Measurements from ENCODE around the gene KSR2.

Gene KSR2

DNA sequence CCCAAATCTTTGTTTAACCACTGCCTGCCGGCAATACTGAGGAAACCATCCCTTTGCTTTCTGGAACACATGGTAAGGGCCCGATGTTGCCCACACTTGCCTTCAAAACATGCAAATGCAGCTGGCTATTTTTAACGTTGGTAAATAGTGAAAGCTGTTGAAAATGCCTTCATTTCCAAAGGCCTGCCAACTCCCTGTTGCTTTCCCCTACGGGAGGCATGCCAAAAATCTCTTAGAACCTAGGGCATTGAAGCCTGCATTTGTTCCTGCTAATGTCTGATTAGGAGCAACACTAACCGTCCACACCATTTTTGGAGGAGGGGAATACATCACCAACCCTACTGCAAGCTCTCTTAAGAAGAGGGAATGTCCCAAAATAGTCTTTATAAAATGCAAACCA lies 454.8 kb downstream of the KSR2 start:
- TF ChIP-seq, protein P1, sequence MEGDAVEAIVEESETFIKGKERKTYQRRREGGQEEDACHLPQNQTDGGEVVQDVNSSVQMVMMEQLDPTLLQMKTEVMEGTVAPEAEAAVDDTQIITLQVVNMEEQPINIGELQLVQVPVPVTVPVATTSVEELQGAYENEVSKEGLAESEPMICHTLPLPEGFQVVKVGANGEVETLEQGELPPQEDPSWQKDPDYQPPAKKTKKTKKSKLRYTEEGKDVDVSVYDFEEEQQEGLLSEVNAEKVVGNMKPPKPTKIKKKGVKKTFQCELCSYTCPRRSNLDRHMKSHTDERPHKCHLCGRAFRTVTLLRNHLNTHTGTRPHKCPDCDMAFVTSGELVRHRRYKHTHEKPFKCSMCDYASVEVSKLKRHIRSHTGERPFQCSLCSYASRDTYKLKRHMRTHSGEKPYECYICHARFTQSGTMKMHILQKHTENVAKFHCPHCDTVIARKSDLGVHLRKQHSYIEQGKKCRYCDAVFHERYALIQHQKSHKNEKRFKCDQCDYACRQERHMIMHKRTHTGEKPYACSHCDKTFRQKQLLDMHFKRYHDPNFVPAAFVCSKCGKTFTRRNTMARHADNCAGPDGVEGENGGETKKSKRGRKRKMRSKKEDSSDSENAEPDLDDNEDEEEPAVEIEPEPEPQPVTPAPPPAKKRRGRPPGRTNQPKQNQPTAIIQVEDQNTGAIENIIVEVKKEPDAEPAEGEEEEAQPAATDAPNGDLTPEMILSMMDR (IDR thresholded peaks at IDR 0.05; ENCODE audit: insufficient read depth, low read depth, low read length, missing control alignments), result no peak
- DNase-seq (ENCODE audit: low read depth), result no peak
- H3K4me3 ChIP-seq (ENCODE audit: low read depth, low read length), result no peak overlapping the region

DNA sequence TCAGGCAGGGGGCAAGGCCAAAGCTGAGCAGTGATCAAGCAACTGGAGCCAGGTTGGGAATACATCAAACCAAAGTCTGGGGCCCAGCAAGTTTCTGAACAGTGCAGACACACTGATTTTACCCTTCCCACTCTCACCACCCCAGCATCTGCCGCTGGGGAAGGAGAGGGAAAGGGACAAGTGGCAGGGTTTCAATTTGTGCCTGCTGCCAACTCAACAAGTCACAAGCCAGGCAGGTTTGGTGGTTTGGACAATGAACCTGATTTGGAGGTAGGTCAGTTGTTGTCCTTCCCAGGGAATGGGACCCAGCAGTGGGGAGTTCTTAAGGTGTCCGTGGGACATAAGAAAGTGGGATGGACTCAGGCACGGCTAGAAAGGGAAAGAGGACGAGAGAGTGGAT lies 455.4 kb downstream of the KSR2 start:
- TF ChIP-seq, protein P1 (IDR thresholded peaks at IDR 0.05; ENCODE audit: insufficient read depth, low read depth, low read length, missing control alignments), result no peak
- no peak for DNase-seq (ENCODE audit: low read depth)
- H3K4me3 ChIP-seq (ENCODE audit: low read depth, low read length), result no peak overlapping the region

DNA sequence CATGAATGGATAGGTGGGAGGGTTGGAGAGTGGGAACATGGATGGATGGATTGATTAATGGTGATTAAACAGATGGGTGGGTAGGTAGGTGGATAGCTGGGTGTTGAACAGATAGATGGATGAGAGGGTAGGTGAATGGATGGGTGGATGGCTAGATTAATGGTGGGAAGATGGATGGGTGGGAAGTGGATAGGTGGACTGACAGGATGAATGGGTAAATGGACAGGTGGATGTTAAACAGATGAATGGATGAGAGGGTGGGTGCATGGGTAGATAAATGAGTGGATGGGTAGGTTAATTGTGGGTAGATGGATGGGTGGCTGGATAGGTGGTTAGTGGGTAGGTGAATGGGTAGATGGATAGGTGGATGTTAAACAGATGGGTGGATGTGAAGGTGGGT lies 460.3 kb downstream of the KSR2 start:
- TF ChIP-seq, protein P1 (IDR thresholded peaks at IDR 0.05; ENCODE audit: insufficient read depth, low read depth, low read length, missing control alignments), result no peak
- H3K4me3 ChIP-seq (ENCODE audit: low read depth, low read length), result no peak overlapping the region
- DNase-seq (ENCODE audit: low read depth), result no peak

DNA sequence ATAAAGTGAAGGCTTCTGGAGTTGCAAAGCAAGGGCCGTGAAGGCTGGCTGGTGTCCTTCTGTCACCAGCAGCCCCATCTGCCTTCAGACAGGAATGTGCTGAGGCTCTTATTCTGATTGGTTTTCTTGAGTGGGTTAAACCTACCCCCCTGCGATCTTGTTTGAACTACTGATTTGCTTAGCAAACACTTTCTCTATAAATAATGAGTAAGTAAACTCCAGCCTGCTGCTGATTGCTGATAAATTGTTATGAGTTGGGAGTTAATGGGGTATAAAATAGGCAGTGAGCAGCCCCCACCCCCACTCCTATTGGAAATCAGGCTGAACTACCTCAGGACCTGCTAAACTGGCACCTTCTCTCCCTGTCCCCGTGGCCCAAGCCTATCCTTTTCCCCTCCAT lies 461.2 kb downstream of the KSR2 start:
- TF ChIP-seq, protein P1 (IDR thresholded peaks at IDR 0.05; ENCODE audit: insufficient read depth, low read depth, low read length, missing control alignments), result no peak
- H3K4me3 ChIP-seq (ENCODE audit: low read depth, low read length), result no peak overlapping the region
- DNase-seq (ENCODE audit: low read depth), result no peak

DNA sequence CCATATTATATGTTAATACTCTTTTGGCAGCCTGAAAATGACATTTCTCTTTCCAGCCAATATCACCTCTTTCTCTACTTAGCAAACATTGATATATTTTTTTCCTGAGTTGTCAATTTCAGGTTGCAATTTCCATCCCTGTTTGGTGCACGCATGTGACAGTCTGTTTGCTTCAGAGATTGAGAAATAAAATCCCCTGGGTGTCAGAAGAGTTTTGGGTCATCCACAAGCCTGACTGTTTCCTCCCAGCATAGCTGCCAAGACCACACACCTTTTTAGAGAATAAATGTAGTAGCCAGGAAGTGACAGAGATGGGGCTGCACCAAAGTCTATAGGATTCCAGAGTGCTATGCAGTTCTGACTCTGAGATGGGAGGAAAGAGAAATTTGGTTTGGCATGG lies 462.5 kb downstream of the KSR2 start:
- TF ChIP-seq, protein P1 (IDR thresholded peaks at IDR 0.05; ENCODE audit: insufficient read depth, low read depth, low read length, missing control alignments), result no peak
- H3K4me3 ChIP-seq (ENCODE audit: low read depth, low read length), result no peak overlapping the region
- DNase-seq (ENCODE audit: low read depth), result no peak

DNA sequence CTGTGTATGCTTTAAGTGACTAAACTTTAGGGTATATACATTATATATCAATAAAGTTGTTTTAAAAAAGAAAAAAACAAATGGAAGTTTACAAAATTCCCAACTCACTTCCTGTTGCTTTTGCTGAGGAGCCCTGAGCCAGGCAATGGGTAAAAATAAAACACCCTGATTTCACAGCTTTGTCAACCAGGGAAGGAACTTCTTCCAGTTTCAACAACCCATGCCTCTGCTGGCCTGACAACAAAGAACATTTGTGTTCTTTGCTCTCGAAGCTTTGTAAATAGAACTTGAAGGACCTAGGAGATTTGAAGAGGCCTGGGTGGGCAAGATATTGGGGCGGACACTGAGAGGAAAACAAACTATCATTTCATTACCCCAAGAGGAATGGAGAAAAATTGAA lies 466.2 kb downstream of the KSR2 start:
- TF ChIP-seq, protein P1 (IDR thresholded peaks at IDR 0.05; ENCODE audit: insufficient read depth, low read depth, low read length, missing control alignments), result no peak
- H3K4me3 ChIP-seq (ENCODE audit: low read depth, low read length), result no peak overlapping the region
- DNase-seq (ENCODE audit: low read depth), result no peak

DNA sequence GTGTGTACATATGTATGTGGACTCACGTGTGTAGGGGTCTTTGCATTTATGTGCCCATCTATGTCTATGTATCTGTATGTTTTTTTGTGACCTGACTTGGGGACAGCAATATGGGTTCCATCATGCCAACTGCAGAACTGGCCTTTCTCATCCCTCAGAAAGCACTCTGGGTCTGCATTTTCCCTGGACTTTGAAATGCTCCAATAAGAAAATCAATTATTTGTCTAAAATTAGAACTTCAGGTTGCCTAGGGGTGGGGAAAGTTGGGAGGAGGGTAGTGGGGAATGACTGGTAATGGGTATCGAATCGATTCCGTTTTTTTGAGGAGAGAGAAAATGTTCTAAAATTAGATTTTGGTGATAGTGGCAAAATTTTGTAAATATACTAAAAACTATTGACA lies 466.6 kb downstream of the KSR2 start:
- H3K4me3 ChIP-seq (ENCODE audit: low read depth, low read length), result no peak overlapping the region
- TF ChIP-seq, protein P1 (IDR thresholded peaks at IDR 0.05; ENCODE audit: insufficient read depth, low read depth, low read length, missing control alignments), result no peak
- DNase-seq (ENCODE audit: low read depth), result no peak
